ENCODE measurements around the gene PCBP3.
"Not testable (repeated sequence)": the region's sequence is repeated elsewhere in the genome, so short reads cannot be mapped to it uniquely, and the experiment has no call there.

The PCBP3 gene

DNA sequence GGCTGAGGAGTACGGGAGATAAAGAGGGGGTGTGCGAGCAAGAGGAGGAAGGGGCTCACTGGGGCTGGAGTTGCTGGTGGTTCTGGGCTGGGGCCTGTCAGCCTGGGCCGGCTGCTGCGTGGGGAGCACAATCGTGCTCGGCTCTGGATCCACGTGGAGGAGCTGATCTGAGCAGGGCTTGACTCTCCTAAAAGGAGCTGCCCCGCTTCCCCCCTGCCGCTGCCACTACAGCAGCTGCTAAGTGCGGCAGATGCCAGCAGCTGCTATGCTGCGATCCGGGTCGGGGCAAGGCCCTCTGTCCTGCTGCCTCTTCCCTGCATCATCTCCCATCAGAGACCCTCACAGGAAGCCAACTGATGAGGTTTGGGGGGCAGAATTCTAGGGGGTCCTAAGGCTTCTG is 165.9 kb downstream of the PCBP3 start:
- DNase-seq (ENCODE audit: low read depth in 2 of 2) = no peak

DNA sequence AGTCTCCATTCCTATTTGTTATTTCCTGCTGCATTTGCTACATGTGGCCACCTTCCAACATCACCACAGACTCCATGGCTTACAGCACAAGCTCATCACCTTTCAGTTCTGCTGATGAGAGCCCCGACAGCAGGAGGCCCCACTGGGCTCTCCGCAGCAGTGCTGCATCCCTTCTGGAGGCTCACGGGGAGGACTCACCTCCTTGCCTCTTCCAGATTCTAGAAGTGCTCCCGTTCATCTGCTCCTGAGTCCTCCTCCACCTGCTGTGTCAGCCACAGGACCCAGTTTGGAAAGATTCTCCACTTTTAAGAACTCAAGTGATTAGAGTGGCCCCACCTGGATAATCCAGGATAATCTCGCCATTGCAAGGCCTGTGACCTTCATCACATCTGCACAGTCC is 167.6 kb downstream of the PCBP3 start:
- DNase-seq (ENCODE audit: low read depth in 2 of 2) = no peak

DNA sequence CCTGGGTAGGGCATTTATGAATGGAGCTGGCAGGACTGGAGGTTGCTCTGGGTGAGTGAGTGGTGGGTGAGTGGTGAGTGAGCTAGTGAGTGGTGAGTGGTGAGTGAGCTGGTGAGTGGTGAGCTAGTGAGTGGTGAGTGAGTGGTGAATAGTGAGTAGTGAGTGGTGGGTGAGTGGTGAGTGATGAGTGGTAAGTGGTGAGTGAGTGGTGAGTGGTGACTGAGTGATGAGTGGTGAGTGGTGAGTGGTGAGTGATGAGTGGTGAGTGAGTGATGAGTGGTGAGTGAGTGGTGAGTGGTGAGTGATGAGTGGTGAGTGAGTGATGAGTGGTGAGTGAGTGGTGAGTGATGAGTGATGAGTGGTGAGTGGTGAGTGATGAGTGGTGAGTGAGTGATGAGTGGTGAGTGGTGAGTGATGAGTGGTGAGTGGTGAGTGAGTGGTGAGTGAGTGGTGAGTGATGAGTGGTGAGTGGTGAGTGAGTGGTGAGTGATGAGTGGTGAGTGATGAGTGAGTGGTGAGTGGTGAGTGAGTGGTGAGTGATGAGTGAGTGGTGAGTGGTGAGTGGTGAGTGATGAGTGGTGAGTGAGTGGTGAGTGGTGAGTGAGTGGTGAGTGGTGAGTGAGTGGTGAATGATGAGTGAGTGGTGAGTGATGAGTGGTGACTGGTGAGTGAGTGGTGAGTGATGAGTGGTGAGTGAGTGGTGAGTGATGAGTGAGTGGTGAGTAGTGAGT is 170.8 kb downstream of the PCBP3 start:
- peak in 1 of 2 donors; percentile 19 for DNase-seq (ENCODE audit: low read depth in 2 of 2)

DNA sequence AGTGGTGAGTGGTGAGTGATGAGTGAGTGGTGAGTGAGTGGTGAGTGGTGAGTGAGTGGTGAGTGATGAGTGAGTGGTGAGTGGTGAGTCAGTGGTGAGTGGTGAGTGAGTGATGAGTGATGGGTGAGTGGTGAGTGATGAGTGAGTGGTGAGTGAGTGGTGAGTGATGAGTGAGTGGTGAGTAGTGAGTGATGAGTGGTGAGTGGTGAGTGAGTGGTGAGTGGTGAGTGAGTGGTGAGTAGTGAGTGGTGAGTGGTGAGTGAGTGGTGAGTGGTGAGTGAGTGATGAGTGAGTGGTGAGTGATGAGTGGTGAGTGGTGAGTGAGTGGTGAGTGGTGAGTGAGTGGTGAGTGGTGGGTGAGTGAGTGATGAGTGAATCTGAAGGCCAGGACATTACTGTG is 172.3 kb downstream of the PCBP3 start:
- not testable (repeated sequence) for DNase-seq (ENCODE audit: low read depth in 2 of 2)

DNA sequence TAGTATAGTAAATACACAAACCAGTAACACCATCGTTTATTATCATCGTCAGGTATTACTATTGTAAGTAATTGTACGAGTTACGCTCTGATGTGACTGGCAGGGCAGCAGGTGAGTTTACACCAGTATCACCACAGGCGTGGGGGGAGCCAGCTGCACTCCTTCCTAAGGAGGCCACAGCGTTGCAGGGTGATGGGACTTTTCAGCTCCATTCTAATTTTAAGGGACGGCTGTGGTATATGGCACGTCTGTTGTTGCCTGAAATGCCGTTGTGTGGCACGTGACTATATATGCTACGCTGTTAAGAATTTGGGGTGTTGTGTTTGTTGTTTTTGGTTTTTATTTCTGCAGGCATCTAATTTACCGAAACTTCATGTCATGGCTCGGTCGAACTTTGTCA is 173.3 kb downstream of the PCBP3 start:
- DNase-seq (ENCODE audit: low read depth in 2 of 2) = no peak

DNA sequence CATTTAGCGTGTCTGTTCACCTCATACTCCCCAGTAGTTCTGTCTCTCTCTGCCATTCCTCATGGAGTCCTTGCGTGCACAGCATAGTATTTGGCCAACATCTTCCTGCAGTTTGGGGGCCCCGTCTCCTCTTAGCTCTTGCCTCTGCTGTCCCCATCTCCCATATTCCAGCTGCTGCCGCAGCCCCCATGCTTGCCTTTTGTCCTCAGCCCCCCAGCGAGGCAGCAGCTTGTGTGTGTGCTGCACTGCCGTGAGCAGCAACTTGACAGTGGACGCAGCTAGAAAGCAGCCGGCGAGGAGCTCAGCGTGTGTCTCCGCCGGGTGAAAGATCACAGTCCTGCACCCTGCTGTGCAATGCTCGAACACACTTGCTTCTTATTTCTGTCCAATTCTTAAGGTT is 173.8 kb downstream of the PCBP3 start:
- DNase-seq (ENCODE audit: low read depth in 2 of 2) = no peak

DNA sequence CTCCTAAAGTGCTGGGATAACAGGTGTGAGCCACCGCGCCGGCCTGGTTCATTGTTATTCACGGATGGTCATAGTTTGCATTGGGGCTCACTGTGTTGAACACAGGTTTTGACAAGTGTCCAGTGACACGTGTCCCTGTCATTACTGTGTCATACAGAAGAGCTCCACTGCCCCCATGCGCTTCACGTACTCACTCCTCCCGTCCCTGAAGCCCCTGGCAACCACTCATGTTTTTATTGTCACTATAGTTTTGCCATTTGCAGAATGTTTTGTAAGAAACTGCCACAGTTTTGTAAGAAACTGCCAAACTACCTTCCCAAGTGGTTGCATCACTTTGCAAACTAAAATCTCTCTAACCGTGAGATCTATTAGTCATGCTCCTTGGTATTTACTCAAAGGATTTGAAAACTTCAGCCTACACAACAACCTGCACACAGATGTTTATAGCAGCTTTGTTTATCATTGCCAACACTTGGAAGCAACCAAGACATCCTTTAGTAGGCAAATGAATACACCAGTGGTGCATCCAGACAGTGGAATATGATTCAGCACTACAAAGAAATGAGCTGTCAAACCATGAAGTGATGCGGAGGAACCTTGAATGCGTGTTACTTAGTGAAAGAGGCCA is 174.9 kb downstream of the PCBP3 start:
- peak in 1 of 2 donors; percentile 16 for DNase-seq (ENCODE audit: low read depth in 2 of 2)

DNA sequence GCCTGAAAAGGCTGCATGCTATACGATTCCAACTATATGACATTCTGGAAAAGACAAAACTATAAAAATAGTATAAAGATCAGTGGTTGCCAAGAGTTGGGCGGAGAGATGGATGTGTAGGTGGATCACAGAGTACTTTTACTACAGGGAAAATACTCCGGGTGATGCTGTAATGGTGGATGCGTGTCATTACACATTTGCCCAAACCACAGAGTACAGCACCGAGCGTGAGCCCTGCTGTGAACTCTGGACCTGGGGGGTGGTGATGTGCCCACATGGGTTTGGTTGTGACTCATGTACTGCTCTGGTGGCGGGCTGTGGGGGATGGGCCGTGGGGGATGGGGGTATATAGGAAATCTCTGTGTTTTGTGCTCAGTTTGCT is 175.4 kb downstream of the PCBP3 start:
- DNase-seq (ENCODE audit: low read depth in 2 of 2) = peak; percentile 77 to 80

DNA sequence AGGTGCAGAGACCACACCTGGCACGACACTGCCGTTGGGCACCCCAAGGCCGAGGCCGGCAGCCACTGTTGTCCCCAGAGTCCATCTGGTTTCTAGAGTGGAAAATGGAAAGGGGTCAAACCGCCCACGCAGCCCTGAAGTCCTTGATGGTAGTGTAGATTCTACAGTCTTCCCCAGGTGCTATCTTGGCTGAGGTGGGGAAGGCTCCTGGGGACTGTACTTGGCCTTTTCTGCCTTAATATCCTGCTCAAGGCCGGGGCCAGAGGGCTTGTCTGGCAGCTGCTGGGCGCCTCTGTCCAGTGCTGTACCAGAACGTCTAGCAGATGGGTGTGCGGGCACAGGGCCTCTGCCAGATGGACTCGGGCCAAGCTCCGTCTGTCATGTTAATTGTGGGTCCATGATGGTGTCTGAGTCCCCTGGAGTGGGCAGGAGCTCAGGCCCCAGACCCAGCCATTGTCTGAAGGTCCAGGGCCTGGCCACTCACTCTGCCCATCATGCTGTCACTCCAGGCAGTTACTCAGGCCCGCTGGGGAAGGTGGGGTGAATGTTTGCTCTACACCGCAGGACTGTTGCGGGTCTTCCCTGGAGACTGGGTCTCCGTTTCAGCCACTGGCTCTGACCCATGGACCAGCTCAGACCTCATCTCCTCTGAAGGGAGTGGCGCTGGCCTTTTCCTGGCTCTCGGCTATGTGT is 176.1 kb downstream of the PCBP3 start:
- no peak for DNase-seq (ENCODE audit: low read depth in 2 of 2)

DNA sequence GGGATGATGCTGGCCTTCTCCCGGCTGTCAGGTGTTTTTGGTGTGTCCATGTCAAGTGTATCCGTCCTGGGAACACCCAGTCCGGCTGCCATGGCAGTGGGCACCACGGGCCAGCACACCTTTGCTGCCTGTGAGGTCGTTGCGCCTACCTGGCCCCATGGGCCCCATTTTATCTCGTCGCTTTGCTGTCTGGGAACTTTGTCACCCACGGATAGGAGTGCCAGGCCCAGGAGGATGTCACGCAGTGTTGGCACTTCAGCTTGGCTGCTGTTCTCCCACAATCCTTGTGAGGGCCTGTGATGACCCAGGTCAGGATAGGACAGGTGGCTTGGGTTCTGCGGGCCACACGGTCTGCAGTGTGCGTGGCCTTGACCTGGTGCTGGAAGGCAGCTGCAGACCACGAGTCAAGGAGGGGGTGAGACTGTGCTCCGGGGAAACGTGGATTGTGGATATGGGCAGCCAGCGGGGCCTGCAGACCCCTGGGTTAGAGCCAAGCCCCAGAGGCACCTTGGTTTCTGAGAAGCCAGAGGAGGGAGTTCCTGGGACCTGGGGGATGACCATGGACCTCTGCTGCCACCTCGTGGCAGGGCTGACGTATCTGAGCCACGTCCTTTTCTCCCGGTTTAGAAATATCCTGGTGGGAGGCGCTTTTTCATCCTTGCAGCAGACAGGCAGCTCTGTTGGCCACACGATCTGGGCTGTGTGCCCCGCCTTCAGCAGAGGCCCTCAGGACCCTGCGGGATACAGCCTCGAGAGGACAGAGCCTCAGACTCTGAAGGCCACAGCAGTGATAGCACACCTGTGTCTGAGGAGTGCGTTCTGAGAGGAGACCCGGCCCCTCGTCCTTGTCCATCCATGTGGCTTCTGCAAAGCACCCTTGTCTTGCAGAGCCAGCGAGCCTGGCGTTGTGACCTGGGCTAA is 176.9 kb downstream of the PCBP3 start:
- DNase-seq (ENCODE audit: low read depth in 2 of 2) = peak; percentile 61 to 65

DNA sequence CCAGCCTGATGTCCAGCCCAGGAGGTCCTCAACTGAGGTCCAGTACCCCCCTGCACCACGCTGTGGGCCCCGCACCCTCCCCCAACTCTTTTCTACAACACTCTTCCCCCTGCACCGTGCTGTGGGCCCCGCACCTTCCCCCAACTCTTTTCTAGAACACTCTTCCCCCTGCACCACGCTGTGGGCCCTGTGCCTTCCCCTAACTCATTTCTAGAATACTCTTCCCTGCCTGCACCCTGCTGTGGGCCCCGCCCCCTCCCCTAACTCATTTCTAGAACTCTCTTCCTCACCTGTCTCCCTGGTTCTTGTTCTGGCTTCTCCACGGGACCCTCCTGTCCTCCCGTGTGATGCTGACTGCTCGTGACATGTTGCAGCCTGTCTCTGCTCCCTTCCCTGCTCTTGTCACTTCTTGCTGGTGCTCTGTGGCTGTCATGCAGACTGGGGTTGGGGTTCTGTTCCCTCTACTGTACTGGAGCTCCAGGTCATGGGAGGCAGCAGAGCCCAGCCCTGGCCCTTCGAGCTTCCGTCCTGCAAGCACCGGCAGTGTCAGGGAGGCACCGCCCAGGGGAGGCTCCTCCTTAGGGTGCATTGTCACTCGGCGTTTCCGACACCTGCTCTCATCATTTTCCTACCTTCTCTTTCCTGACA is 177.9 kb downstream of the PCBP3 start:
- DNase-seq (ENCODE audit: low read depth in 2 of 2) = no peak

DNA sequence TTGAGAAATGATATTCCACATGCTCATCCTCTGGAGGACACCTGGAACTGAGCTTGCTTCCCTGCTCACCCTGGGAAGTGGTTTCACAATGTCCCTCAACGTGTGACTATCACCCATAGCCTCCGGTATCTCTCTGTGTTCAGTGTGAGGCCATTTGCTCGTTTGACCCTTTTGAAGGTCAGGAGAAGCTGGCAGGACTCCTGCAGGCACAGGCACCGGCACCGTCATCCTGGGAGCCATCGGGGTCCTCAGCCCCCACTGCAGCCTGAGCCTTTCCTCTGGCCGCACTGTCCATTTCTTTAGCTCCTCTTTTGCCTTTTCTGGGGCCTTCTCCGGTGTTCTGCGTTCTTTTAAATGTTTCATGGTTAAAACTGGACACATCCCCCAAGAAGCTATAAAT is 178.5 kb downstream of the PCBP3 start:
- DNase-seq (ENCODE audit: low read depth in 2 of 2) = no peak

DNA sequence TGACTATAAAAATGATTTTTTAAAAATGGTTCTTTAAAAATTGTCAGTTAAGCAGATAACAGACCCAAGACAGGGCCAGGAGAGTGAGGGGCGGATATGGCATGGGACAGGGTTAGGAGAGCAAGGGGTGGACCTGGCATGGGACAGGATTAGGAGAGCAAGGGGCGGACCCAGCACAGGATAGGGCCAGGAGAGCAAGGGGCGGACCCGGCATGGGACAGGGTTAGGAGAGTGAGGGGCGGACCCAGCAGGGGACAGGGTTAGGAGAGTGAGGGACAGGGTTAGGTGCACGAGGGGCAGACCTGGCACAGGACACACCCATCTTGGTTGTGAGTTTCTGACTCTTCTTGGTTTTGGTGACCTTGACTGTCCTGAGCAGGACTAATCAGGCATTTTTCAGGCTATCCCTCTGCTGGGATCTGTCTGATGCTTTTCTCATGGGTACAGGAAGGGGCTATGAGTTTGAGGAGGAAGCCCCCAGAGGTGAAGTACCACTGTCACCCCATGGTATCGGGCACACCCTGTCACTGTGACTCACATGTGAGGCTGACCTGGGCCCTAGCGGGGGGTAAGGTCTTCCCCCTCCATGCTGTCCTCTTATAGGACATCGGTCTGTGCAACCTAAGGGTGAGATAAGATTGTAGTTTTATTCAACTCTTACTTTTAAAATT is 179.0 kb downstream of the PCBP3 start:
- no peak for DNase-seq (ENCODE audit: low read depth in 2 of 2)

DNA sequence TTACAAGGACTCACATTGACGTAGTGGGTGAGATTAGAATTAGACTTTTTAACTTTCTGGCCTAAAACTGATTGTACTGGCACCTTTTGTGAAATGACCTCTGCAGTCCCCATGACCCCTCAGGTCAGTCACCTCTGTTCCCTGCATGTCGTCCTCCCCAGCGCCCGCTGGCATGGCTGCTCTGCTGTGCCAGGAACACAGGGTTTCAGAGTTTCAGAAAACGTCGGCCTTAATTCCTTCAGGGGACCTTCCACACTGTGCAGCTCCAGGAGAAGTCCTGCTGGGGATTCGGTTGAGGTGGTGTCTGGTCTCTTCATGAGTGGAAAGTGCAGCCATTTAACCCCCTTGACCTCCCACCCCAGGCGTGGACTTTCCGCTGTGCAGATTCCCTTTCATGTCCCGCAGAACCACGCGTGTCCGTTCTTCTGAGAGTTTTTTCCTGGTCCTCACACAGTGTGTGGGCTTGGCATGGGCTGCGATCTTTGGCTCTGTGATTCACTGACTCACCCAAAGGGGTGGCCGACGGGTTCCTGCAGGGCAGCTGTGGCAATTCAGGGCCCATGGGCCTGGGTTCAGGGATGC is 179.7 kb downstream of the PCBP3 start:
- DNase-seq (ENCODE audit: low read depth in 2 of 2) = no peak

DNA sequence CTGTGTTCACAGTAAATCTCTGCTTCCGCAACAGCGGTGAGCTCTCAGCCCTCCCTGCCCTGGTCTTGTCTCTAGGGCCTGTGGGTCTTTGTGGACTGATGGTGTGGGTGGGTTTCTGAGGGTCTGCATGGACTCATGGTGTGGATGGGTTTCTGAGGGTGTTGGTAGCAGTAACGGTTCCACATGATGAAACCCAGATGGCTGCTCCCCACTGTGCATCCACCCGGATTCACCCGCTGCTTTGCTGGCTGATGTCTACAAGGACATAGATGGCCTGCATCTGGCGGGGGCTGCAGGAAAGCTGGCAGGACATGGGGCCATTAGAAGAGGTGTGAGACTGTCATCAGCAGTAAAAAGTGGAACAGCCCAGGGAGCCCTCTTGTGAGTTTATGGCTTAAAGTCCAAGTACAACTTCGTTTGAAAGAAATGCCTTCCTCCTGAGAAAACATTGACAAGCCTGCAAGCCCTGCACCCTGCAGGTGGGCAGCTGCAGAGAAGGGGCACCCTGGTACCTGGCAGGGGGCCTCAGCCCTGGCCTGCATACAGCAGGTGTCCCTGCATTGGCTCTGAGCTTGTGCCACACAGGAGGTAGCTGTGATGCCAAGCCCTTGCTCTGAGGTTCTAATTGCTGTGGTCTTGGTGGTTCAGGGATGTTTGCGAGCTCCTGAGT is 181.2 kb downstream of the PCBP3 start:
- DNase-seq (ENCODE audit: low read depth in 2 of 2) = no peak

DNA sequence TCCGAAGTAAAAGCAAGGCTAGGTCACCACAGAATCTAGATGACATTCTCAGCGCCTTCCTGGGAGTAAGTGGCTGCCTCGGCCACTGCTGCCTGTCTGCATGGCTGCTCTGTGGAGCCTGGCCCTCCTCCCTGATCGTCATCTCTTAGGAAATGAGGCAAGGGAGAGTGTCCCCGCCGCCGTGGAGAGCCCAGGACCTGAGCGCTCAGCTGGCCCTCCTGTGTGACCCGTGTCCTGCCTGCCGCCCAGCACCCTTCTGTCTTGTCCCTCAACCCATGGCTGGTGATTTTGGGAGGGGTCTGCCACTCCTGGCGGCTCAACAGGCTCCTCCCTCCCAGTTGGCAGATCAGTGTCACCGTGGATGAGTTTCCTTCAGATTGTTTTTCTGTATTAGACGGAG is 181.7 kb downstream of the PCBP3 start:
- DNase-seq (ENCODE audit: low read depth in 2 of 2) = no peak

DNA sequence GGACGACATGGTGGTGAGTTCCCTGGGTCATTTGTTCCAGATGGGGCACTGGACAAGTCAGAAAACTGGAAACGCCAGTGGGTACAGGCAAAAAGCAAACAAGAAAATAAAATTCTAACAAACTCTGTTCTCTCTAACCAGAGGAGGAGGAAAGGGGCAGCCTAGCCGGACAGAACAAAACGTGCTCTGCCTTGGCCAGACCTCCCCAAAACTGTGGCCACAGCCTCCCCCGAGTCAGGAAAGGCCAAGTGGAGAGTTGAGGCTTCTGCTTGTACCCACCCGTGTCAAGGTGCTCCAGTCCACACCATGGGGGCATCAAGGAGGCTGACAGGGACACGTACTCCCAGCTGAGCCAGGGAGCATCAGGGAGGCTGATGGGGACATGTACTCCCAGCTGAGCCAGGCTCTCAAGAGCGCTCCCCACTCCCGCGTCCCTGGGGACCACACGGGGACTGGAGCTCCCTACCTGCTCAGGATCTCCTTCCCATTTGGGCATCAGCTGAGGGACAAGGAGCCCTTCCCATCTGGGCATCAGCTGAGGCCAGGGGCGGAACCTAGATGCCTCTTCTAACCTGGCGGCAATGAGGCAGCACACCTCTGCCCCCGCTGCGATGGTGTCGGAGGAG is 183.3 kb downstream of the PCBP3 start:
- DNase-seq (ENCODE audit: low read depth in 2 of 2) = no peak

DNA sequence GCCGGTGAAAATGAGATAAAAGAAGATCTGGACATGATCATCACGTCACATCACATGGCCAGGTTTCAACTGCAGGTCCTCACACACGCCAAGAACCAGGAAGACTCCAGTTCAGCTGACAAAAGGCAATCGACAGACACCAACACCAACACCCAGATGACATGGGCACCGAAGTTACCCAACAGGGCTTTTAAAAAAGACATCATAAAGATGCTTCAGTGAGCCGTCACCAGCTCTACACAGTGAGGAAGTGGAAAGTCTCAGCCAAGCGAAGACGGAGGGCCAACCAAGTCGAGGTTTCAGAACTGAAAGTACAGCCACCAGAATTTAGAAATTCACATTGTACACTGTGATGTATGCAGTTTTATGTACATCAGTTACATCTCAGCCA is 183.8 kb downstream of the PCBP3 start:
- DNase-seq (ENCODE audit: low read depth in 2 of 2) = no peak

DNA sequence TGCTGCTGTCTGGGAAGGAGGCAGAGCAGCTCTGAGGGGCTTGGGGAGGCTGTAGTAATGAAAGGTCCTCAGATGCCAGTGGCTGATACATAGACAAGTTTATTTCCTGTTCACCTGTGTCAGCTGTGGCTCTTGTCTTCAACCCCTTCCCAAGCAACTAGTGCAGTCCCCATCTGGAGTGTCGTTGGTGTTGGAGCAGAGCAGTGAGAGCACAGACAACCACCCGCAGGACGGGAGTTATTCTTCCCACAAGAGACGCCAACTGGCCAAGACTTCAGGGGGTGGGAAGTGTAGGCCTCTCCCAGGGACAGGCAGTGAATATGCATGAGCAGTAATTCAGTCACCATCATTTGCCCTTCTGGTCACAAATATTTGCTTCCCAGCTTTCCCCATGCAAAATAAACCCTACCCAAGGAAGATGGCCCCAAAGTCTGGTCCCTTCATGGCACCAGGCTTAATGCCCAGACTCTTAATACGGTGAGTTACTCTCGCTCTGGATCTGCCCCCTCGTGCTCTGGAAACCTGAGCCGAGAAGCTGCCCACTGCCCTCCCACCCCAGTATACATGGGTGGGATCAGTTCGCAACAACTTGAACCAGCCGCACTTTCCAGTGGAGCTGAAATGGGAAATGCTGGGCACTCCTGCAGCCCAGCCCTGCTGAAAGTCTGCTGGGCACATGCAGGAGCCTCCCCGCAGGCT is 184.5 kb downstream of the PCBP3 start:
- DNase-seq (ENCODE audit: low read depth in 2 of 2) = no peak
